GM12878 (cell line): ENCODE results near the gene TTC1. TPM values are rescaled to one million over a fixed set of nuclear protein-coding genes. Genes with fewer than 3 reads are reported as not detected.
A peak's percentile ranks its signal among the peaks of the same experiment; 100 is the strongest.

Source experiments
- BMI1 ChIP-seq: fragments of 450-650 bp; IDR thresholded peaks from 2 replicates; pipeline ENCODE4 v1.6.1; 2016; ENCODE audit warnings: mild to moderate bottlenecking, moderate library complexity, borderline replicate concordance
- CHD4 ChIP-seq: fragments of 200-600 bp; sonication (generic); IDR thresholded peaks from 2 replicates; pipeline ENCODE4 v1.6.1; 2016; ENCODE audit warnings: mild to moderate bottlenecking
- CREM ChIP-seq: IDR thresholded peaks from 2 replicates; pipeline ENCODE4 v1.6.1; 2014; ENCODE audit warnings: antibody characterized with exemption, low read depth
- DPF2 ChIP-seq: fragments of 450-650 bp; IDR thresholded peaks from 2 replicates; pipeline ENCODE4 v1.6.1; 2017; ENCODE audit warnings: mild to moderate bottlenecking
- E4F1 ChIP-seq: fragments of 450-650 bp; IDR thresholded peaks from 2 replicates; pipeline ENCODE4 v1.6.1; 2018; ENCODE audit warnings: borderline replicate concordance, mild to moderate bottlenecking; ENCODE audit not compliant: partially characterized antibody
- ELK1 ChIP-seq: IDR thresholded peaks from 2 replicates; pipeline ENCODE4 v1.6.1; 2012; ENCODE audit warnings: low read depth, low read length, improper control_type of control experiment
- EP300 ChIP-seq, 2 experiments: fragments of 150-350 bp in 1 of 2; IDR thresholded peaks; 2 replicates each; pipeline ENCODE4 v1.6.1; 2011 to 2012; ENCODE audit warnings: low read depth in 2 of 2, low read length in 2 of 2, borderline replicate concordance in 1 of 2, improper control_type of control experiment in 1 of 2, inconsistent platforms in 1 of 2; ENCODE audit not compliant: control insufficient read depth in 1 of 2
- ESRRA ChIP-seq: IDR thresholded peaks from 2 replicates; pipeline ENCODE4 v1.6.1; 2012; ENCODE audit warnings: mild to moderate bottlenecking, low read length, improper control_type of control experiment
- EZH2 ChIP-seq: IDR thresholded peaks from 2 replicates; pipeline ENCODE4 v1.6.1; 2012; ENCODE audit warnings: low read depth, mild to moderate bottlenecking, control low read depth, inconsistent platforms, low read length, borderline replicate concordance; ENCODE audit not compliant: control insufficient read depth
- GABPA ChIP-seq: IDR thresholded peaks from 2 replicates; pipeline ENCODE4 v1.6.1; 2014; ENCODE audit warnings: antibody characterized with exemption, low read depth, mild to moderate bottlenecking, inconsistent platforms
- JUNB ChIP-seq: IDR thresholded peaks from 2 replicates; pipeline ENCODE4 v1.6.1; 2016; ENCODE audit warnings: antibody characterized with exemption, mild to moderate bottlenecking
- KDM1A ChIP-seq: fragments of 200-600 bp; sonication (generic); IDR thresholded peaks from 2 replicates; pipeline ENCODE4 v1.6.1; 2016; ENCODE audit warnings: borderline replicate concordance
- NR2F1 ChIP-seq: fragments of 450-650 bp; conservative IDR thresholded peaks from 2 replicates; pipeline ENCODE4 v1.6.1; 2017; ENCODE audit warnings: mild to moderate bottlenecking
- REST ChIP-seq: IDR thresholded peaks from 2 replicates; pipeline ENCODE4 v1.6.1; 2012; ENCODE audit warnings: mild to moderate bottlenecking, low read depth, low read length
- SPI1 ChIP-seq: IDR thresholded peaks from 2 replicates; pipeline ENCODE4 v1.6.1; 2011; ENCODE audit warnings: low read depth, mild to moderate bottlenecking, low read length, moderate library complexity, borderline replicate concordance; ENCODE audit not compliant: insufficient read depth
- TCF12 ChIP-seq: IDR thresholded peaks from 2 replicates; pipeline ENCODE4 v1.6.1; 2011; ENCODE audit warnings: low read depth, mild to moderate bottlenecking, low read length
- USF2 ChIP-seq: IDR thresholded peaks from 2 replicates; pipeline ENCODE4 v1.6.1; 2011; ENCODE audit warnings: low read depth, low read length, improper control_type of control experiment, borderline replicate concordance
- ZBTB33 ChIP-seq: fragments of 450-650 bp; IDR thresholded peaks from 2 replicates; pipeline ENCODE4 v1.6.1; 2017; ENCODE audit warnings: mild to moderate bottlenecking
- ZNF207 ChIP-seq: fragments of 450-650 bp; IDR thresholded peaks from 2 replicates; pipeline ENCODE4 v1.6.1; 2014; ENCODE audit warnings: antibody characterized with exemption, mild to moderate bottlenecking, borderline replicate concordance
- ZNF622 ChIP-seq: fragments of 450-650 bp; IDR thresholded peaks from 2 replicates; pipeline ENCODE4 v1.6.1; 2017; ENCODE audit warnings: mild to moderate bottlenecking, inconsistent platforms
- polyA plus RNA-seq, 11 experiments: library from polyadenylated mRNA; depleted of rRNA in 4 of 11; unstranded in 6 of 11; stranded (reverse) in 5 of 11; fragments of >200 nt; fragmentation: Nextera tagmentation in 4 of 11; fragmentation: Illumina TruSeq in 1 of 11; extraction: Ambion mirVana in 4 of 11; extraction: Trizol in 1 of 11; gene quantifications; 1 replicate in 1 of 11; 2 replicates in 10 of 11; pipeline versions ENCODE4 v1.2.1 to v1.2.3, GENCODE V29; 2011 to 2016; ENCODE audit warnings: inconsistent platforms in 2 of 11, missing spikeins in 2 of 11, low read depth in 1 of 11
- total RNA-seq, 4 experiments: library from RNA; depleted of rRNA in 3 of 4; stranded (reverse); fragments of >200 nt in 3 of 4; fragmentation: Illumina TruSeq in 1 of 4; extraction: Trizol in 1 of 4; gene quantifications; 2 replicates each; pipeline versions ENCODE4 v1.2.1 to v1.2.3, GENCODE V29; 2013 to 2021

TTC1 gene
- total and polyA plus RNA-seq, 10 of the 15 experiments (the other 5 are each of a cell fraction or from before 2014, with no cell fraction given) = 46.6 to 160 (median 92.3) TPM

GRCh38 chr5:160008877-160009590 lies at the start of gene TTC1 (continued):
- TF ChIP-seq E4F1 = no peak
- TF ChIP-seq NR2F1 = no peak
- TF ChIP-seq ZNF622 = no peak
- TF ChIP-seq ESRRA = 0 out of 2 replicates have a peak, but pooled peaks have one; percentile 44
- TF ChIP-seq USF2 = peak; percentile 42; the same call in 1 of the 2 replicates
- no peak for TF ChIP-seq BMI1
- TF ChIP-seq TCF12 = 0 out of 2 replicates have a peak, but pooled peaks have one; percentile 19
- TF ChIP-seq DPF2 = no peak
- no peak for TF ChIP-seq KDM1A
- TF ChIP-seq REST = 0 out of 2 replicates have a peak, but pooled peaks have one; percentile 32
- TF ChIP-seq SPI1 = peak; percentile 74
- no peak for TF ChIP-seq EZH2
- peak; percentile 96; the same call in 1 of the 2 replicates for TF ChIP-seq ELK1
- peak; percentile 95 for TF ChIP-seq GABPA
- peak in 1 of 2 experiments; percentile 52; a peak in 1 of 4 replicates for TF ChIP-seq EP300 (IDR thresholded peaks at IDR 0.05; ENCODE audit: borderline replicate concordance in 1 of 2, control insufficient read depth in 1 of 2, low read depth in 2 of 2, low read length in 2 of 2)
- no peak for TF ChIP-seq ZBTB33
- TF ChIP-seq ZNF207 = no peak
- no peak for TF ChIP-seq CHD4
- peak; percentile 100 for TF ChIP-seq CREM
- no peak; the same call in 1 of the 2 replicates for TF ChIP-seq JUNB
